Trophoblast cell (in vitro differentiated cells and primary cell): ENCODE measurements around the gene AQP12A.
"Not testable (repeated sequence)": the region's sequence is repeated elsewhere in the genome, so short reads cannot be mapped to it uniquely, and the experiment has no call there.

Source experiments
- DNase-seq, 2 donors: peaks; one replicate each; pipeline ENCODE4 v3.0.0-alpha.2; 2016
- H2AFZ ChIP-seq: 2 replicates; pipeline ENCODE4 v1.6.1; 2013; ENCODE audit warnings: low read length, moderate library complexity, mild to moderate bottlenecking; ENCODE audit not compliant: insufficient read depth, poor library complexity
- H2AK5ac ChIP-seq: 2 replicates; pipeline ENCODE4 v1.6.1; 2013; ENCODE audit warnings: mild to moderate bottlenecking, low read length
- H2BK120ac ChIP-seq: 2 replicates; pipeline ENCODE4 v1.6.1; 2013; ENCODE audit warnings: low read length, mild to moderate bottlenecking, moderate library complexity; ENCODE audit not compliant: insufficient read depth, poor library complexity
- H2BK12ac ChIP-seq: 2 replicates; pipeline ENCODE4 v1.6.1; 2013; ENCODE audit warnings: mild to moderate bottlenecking, low read length, moderate library complexity
- H2BK5ac ChIP-seq: 2 replicates; pipeline ENCODE4 v1.6.1; 2013; ENCODE audit warnings: low read length, low read depth, moderate library complexity, mild to moderate bottlenecking; ENCODE audit not compliant: poor library complexity
- H3K14ac ChIP-seq: 2 replicates; pipeline ENCODE4 v1.6.1; 2013; ENCODE audit warnings: mild to moderate bottlenecking, low read length
- H3K18ac ChIP-seq: 2 replicates; pipeline ENCODE4 v1.6.1; 2013; ENCODE audit warnings: mild to moderate bottlenecking, low read length
- H3K23ac ChIP-seq: 2 replicates; pipeline ENCODE4 v1.6.1; 2013; ENCODE audit warnings: low read length
- H3K27ac ChIP-seq: 2 replicates; pipeline ENCODE4 v1.5.1; 2013; ENCODE audit warnings: low read depth, mild to moderate bottlenecking, inconsistent platforms, low read length, moderate library complexity
- H3K27me3 ChIP-seq: 2 replicates; pipeline ENCODE4 v1.6.1; 2013; ENCODE audit warnings: inconsistent platforms, mild to moderate bottlenecking, low read length, moderate library complexity; ENCODE audit not compliant: insufficient read depth
- H3K36me3 ChIP-seq, 2 experiments: 1 replicate in 1 of 2; 2 replicates in 1 of 2; pipeline ENCODE4 v1.6.1; 2013; ENCODE audit warnings: low read length in 2 of 2, mild to moderate bottlenecking in 2 of 2, moderate library complexity in 1 of 2; ENCODE audit not compliant: insufficient read depth in 2 of 2, control insufficient read depth in 1 of 2
- H3K4ac ChIP-seq: 2 replicates; pipeline ENCODE4 v1.6.1; 2013; ENCODE audit warnings: low read depth, mild to moderate bottlenecking, low read length, moderate library complexity
- H3K4me1 ChIP-seq, 2 experiments: 1 replicate in 1 of 2; 2 replicates in 1 of 2; pipeline ENCODE4 v1.6.1; 2013; ENCODE audit warnings: low read length in 2 of 2, mild to moderate bottlenecking in 2 of 2, moderate library complexity in 1 of 2; ENCODE audit not compliant: insufficient read depth in 2 of 2, control insufficient read depth in 1 of 2
- H3K4me2 ChIP-seq: 2 replicates; pipeline ENCODE4 v1.6.1; 2013; ENCODE audit warnings: inconsistent platforms, mild to moderate bottlenecking, low read length, moderate library complexity
- H3K4me3 ChIP-seq: 2 replicates; pipeline ENCODE4 v1.5.1; 2013; ENCODE audit warnings: mild to moderate bottlenecking, low read depth, low read length, inconsistent platforms
- H3K79me1 ChIP-seq: one replicate; pipeline ENCODE4 v1.6.1; 2013; ENCODE audit warnings: low read length
- H3K79me2 ChIP-seq: 2 replicates; pipeline ENCODE4 v1.6.1; 2013; ENCODE audit warnings: low read length, mild to moderate bottlenecking; ENCODE audit not compliant: control insufficient read depth, insufficient read depth, poor library complexity
- H3K9ac ChIP-seq: 2 replicates; pipeline ENCODE4 v1.6.1; 2013; ENCODE audit warnings: mild to moderate bottlenecking, low read length
- H3K9me3 ChIP-seq: 2 replicates; pipeline ENCODE4 v1.6.1; 2013; ENCODE audit warnings: low read depth, mild to moderate bottlenecking, control low read depth, inconsistent platforms, low read length; ENCODE audit not compliant: insufficient read depth
- H4K12ac ChIP-seq: 2 replicates; pipeline ENCODE4 v1.6.1; 2013; ENCODE audit warnings: low read depth, mild to moderate bottlenecking, low read length, moderate library complexity
- H4K8ac ChIP-seq: 2 replicates; pipeline ENCODE4 v1.6.1; 2013; ENCODE audit warnings: low read depth, mild to moderate bottlenecking, low read length, moderate library complexity
- H4K91ac ChIP-seq: one replicate; pipeline ENCODE4 v1.6.1; 2013; ENCODE audit warnings: low read depth, mild to moderate bottlenecking, low read length, moderate library complexity
- WGBS: extraction: QIAGEN DNeasy Blood & Tissue Kit; methylation state at CpG from one replicate; pipeline ENCODE4 v1.1.7; 2013; ENCODE audit warnings: missing lambda C conversion rate; ENCODE audit not compliant: insufficient read length, insufficient coverage; ENCODE audit errors: extremely low coverage; 5-methylcytosine and 5-hydroxymethylcytosine counted together

AQP12A gene

GRCh38 chr2:240690421-240691074, 1.1 kb upstream of the AQP12A start:
- not testable (repeated sequence) for H3K9ac ChIP-seq

GRCh38 chr2:240691075-240691427, 615 bp upstream of the AQP12A start:
- H3K23ac ChIP-seq, H3K27me3 ChIP-seq, H2BK120ac ChIP-seq, H3K4me1 ChIP-seq, H4K91ac ChIP-seq, H4K12ac ChIP-seq, H3K27ac ChIP-seq, H3K14ac ChIP-seq, DNase-seq, H3K4me3 ChIP-seq, H2AFZ ChIP-seq, H2BK12ac ChIP-seq, H3K18ac ChIP-seq, H2BK5ac ChIP-seq, H3K36me3 ChIP-seq, H3K9ac ChIP-seq, H3K79me1 ChIP-seq, H3K79me2 ChIP-seq, H3K4me2 ChIP-seq, H3K4ac ChIP-seq, H3K9me3 ChIP-seq, H4K8ac ChIP-seq, H2AK5ac ChIP-seq: not testable (repeated sequence)
- WGBS = no CpG with 5 or more reads among the region's 2 CpGs

More at GRCh38 chr2:240690421-240691074, 1.1 kb upstream of the AQP12A start:
- H3K4ac ChIP-seq, H2BK120ac ChIP-seq, H3K23ac ChIP-seq, H2AFZ ChIP-seq, H3K27me3 ChIP-seq, H3K4me1 ChIP-seq, H3K27ac ChIP-seq, H4K12ac ChIP-seq, H3K79me2 ChIP-seq, H2BK5ac ChIP-seq, H3K4me3 ChIP-seq, H2AK5ac ChIP-seq, H3K9me3 ChIP-seq, H4K91ac ChIP-seq, DNase-seq, H2BK12ac ChIP-seq, H4K8ac ChIP-seq, H3K14ac ChIP-seq, H3K4me2 ChIP-seq, H3K36me3 ChIP-seq, H3K79me1 ChIP-seq, H3K18ac ChIP-seq: not testable (repeated sequence)
- no CpG with 5 or more reads among the region's 18 CpGs for WGBS

- not testable (repeated sequence) for H3K23ac ChIP-seq, H3K4ac ChIP-seq, H3K27me3 ChIP-seq, H2BK12ac ChIP-seq, H3K9ac ChIP-seq, H3K18ac ChIP-seq, H3K14ac ChIP-seq, H2AFZ ChIP-seq, DNase-seq, H4K91ac ChIP-seq, H3K27ac ChIP-seq, H3K4me3 ChIP-seq, H3K36me3 ChIP-seq, H2BK5ac ChIP-seq, H3K4me1 ChIP-seq, H4K12ac ChIP-seq, H3K9me3 ChIP-seq, H4K8ac ChIP-seq, H2AK5ac ChIP-seq, H3K79me2 ChIP-seq, H3K4me2 ChIP-seq, H3K79me1 ChIP-seq, H2BK120ac ChIP-seq
- WGBS = no CpG with 5 or more reads among the region's 34 CpGs
Measured at GRCh38 chr2:240692583-240693561, 1.2 kb downstream of the AQP12A start.

GRCh38 chr2:240694304-240694703, 2.6 kb downstream of the AQP12A start:
- not testable (repeated sequence) for H3K14ac ChIP-seq, H3K9me3 ChIP-seq, H4K12ac ChIP-seq, H2AFZ ChIP-seq, H2BK12ac ChIP-seq, H3K4me3 ChIP-seq, H2BK120ac ChIP-seq, H3K23ac ChIP-seq, H3K4me1 ChIP-seq, H2BK5ac ChIP-seq, H3K18ac ChIP-seq, H3K27ac ChIP-seq, H2AK5ac ChIP-seq, H3K36me3 ChIP-seq, H3K4me2 ChIP-seq, H4K8ac ChIP-seq, H3K79me2 ChIP-seq, H3K9ac ChIP-seq, H3K4ac ChIP-seq, H4K91ac ChIP-seq, H3K27me3 ChIP-seq, H3K79me1 ChIP-seq, DNase-seq
- WGBS = no CpG with 5 or more reads among the region's 12 CpGs
